IMR-90 (cell line): ENCODE results near the gene LRP1-AS.

Experiments used
- CEBPB ChIP-seq: IDR thresholded peaks from 2 replicates; pipeline ENCODE4 v1.6.1; 2012; ENCODE audit warnings: low read depth, low read length, improper control_type of control experiment
- CTCF ChIP-seq: conservative IDR thresholded peaks from 2 replicates; pipeline ENCODE4 v1.5.1; 2012; ENCODE audit warnings: mild to moderate bottlenecking, low read depth, low read length, improper control_type of control experiment
- ELK1 ChIP-seq: fragments of 150-350 bp; IDR thresholded peaks from 2 replicates; pipeline ENCODE4 v1.6.1; 2016; ENCODE audit warnings: low read depth, mild to moderate bottlenecking, low read length, moderate library complexity, borderline replicate concordance
- MAFK ChIP-seq: IDR thresholded peaks from 2 replicates; pipeline ENCODE4 v1.6.1; 2012; ENCODE audit warnings: low read depth, low read length, improper control_type of control experiment
- MAZ ChIP-seq: IDR thresholded peaks from 2 replicates; pipeline ENCODE4 v1.6.1; 2012; ENCODE audit warnings: low read depth, mild to moderate bottlenecking, low read length, improper control_type of control experiment, moderate library complexity, borderline replicate concordance
- MXI1 ChIP-seq: IDR thresholded peaks from 2 replicates; pipeline ENCODE4 v1.6.1; 2012; ENCODE audit warnings: low read depth, mild to moderate bottlenecking, low read length, moderate library complexity, borderline replicate concordance
- POLR2A ChIP-seq: IDR thresholded peaks from 2 replicates; pipeline ENCODE4 v1.6.1; 2012; ENCODE audit warnings: mild to moderate bottlenecking, low read depth, low read length
- RAD21 ChIP-seq: IDR thresholded peaks from 2 replicates; pipeline ENCODE4 v1.6.1; 2012; ENCODE audit warnings: low read length, improper control_type of control experiment
- RCOR1 ChIP-seq: IDR thresholded peaks from 2 replicates; pipeline ENCODE4 v1.6.1; 2012; ENCODE audit warnings: mild to moderate bottlenecking, low read length, improper control_type of control experiment; ENCODE audit not compliant: insufficient replicate concordance
- RFX5 ChIP-seq: IDR thresholded peaks from 2 replicates; pipeline ENCODE4 v1.8.0; 2012; ENCODE audit warnings: low read depth, mild to moderate bottlenecking, low read length, moderate library complexity
- SMC3 ChIP-seq: fragments of 150-350 bp; IDR thresholded peaks from 2 replicates; pipeline ENCODE4 v1.6.1; 2016; ENCODE audit warnings: low read depth, mild to moderate bottlenecking, antibody characterized with exemption, low read length, moderate library complexity
- USF2 ChIP-seq: fragments of 150-350 bp; IDR thresholded peaks from 2 replicates; pipeline ENCODE4 v1.6.1; 2017; ENCODE audit warnings: mild to moderate bottlenecking, antibody characterized with exemption, low read length, low read depth

- no peak for TF ChIP-seq POLR2A
- no peak for TF ChIP-seq MAFK
- no peak for TF ChIP-seq CTCF
- no peak for TF ChIP-seq USF2
- no peak for TF ChIP-seq CEBPB
- TF ChIP-seq RFX5: no peak
- TF ChIP-seq MXI1: no peak
- no peak for TF ChIP-seq ELK1
- no peak for TF ChIP-seq SMC3
- no peak for TF ChIP-seq MAZ
- TF ChIP-seq RCOR1: no peak
- no peak for TF ChIP-seq RAD21
These were observed 43.0 kb downstream of the LRP1-AS start for GRCh38 chr12:57104292-57104910.
